Central memory CD4-positive, alpha-beta T cell (primary cell): Measurements from ENCODE around the gene GRPEL2.
"Not testable (repeated sequence)": the region's sequence is repeated elsewhere in the genome, so short reads cannot be mapped to it uniquely, and the experiment has no call there.

ENCODE experiments used
- DNase-seq: peaks from one replicate; pipeline ENCODE4 v3.0.0; 2022

The GRPEL2 gene

DNA sequence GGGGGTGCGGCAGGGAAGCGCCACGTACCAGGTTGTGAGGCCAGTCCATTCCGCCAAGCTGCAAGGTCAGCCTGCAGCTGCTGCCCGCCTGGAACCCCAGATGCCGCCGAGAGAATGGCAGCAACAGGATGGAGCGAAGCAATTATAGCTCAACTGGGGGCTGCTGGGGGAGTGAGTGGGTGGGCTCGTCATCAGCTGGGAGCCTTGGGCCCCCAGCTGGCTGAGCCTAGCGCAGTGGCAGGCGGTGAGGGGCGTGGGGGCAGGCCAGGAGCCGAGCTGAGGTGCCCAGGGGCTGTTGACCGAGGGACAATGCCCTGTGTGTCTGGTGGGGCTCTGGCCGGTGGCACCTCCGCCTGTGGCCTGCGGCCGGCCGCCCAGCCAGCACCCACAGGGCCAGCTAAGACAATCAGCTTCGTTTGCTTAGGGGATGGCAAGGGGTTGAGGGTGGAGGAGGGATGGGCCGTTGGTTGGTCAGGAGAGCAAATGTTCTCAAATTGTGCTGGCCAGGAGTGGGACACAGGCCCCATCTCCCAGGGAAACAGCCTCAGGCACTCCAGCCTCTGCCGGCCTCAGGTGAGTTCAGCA lies 34.0 kb downstream of the GRPEL2 start, which contains the start of gene IL17B:
IL17B (minus strand) TSS at position 116 of the 585 bp plus-strand sequence; CDS start at position 49, 67 bp downstream.
- no peak for DNase-seq

DNA sequence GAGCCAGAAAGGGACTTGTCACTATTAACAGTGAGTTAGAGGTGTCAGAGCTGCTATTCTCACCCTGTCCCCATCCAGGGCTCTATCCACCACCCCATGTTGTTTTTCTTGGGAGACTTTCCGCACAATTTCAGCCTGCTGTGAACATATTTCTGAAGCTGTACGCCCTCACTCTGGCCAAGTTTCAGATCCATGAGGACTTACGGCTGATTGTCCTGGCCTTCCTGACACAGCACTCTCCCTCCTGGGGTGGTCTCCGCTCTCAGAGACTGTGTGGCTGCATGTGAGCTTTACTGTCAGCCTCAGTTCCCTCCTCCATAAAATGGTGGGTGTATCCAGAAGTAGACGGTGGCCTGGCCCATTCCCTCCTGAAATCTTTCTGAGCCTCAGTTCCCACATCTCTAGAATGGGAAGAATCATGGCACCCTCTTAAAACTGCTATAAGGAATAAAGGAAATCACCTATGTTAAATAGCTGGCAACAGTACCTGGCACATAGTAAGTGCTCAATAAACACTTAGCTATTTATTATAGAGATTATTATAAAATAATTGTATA lies 34.6 kb downstream of the GRPEL2 start:
- no peak for DNase-seq

DNA sequence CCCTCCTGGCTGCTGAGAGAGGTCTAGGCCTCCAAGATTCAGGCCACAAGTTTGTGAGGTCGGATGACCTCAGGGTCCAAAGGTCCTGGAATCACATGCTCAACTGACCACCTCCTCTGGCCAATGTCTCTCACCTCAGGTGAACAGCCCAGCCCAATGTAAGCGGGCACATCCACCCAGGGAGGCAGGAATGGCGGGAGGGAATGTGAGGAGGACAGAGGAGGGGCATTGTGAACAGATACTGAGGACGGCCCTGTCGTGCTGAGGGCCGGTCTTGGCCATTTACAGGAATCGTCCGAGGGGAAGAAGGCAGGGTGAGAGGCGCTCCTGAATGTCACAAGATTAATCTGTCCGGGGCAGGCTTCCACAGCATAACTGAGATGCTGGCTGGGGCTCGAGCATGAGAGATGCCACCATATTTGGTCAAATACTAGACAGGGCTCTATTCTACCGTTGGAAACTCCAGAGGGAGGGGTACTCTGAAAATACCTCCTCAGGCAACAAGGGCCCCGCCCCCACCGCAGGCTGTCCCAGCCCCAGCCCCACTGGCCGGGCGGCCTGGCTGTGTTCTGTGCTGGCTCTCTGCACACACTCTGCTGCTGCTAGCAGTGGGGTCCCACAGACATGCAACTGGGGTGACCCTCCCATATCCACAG lies 35.3 kb downstream of the GRPEL2 start:
- DNase-seq, result no peak

DNA sequence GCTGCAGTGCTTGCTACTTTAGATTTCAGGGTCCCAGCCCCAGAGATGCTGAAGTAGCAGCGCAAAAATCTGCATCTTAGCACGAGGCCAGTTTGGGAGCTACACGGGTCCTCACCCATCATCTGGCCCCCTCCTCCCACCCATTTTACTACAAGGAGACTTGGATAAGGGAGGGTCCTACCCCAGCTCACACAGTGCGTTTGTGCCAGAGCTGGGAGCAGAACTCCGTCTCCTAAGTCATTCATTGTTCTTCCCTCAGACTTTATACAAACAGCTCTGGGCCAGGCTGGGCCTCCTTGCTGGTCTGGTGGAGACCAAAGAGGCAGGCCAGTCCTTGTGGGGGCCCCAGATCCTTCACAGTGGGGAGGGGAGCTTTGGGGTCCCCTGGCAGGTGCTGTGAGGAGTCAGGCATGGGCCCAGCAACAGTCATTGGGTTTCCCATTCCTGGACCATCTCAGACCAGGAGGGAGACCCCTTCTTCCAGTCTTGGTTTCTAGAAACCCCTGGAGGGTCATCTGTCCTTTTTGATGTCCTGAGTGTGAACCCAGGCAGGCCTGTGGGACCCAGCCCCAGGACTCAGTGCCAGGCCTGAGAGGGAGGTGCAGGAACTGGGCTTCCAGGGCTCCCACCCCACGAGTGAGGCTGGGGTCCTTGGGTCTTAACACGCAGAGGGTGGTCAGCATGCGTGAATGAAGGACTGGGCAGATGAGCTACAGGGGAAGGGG lies 36.1 kb downstream of the GRPEL2 start:
- DNase-seq, result no peak

DNA sequence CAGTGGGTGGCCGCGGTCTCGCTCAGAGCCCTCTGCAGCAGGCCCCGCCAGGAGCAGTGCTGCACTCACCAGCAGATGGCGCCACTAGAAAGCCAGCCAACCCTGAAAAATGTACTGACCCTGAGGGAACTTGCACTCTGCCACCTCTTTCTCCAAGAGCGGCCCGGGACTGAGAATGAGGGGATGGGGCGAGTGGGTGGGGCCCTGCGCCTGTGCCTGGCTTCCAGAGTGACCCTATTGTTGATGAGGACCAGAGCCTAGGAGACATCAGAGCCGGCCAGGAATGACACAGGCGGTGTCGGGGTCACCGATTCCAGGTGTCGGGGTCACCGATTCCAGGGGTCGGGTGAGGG lies 36.7 kb downstream of the GRPEL2 start:
- peak; percentile 38 for DNase-seq

DNA sequence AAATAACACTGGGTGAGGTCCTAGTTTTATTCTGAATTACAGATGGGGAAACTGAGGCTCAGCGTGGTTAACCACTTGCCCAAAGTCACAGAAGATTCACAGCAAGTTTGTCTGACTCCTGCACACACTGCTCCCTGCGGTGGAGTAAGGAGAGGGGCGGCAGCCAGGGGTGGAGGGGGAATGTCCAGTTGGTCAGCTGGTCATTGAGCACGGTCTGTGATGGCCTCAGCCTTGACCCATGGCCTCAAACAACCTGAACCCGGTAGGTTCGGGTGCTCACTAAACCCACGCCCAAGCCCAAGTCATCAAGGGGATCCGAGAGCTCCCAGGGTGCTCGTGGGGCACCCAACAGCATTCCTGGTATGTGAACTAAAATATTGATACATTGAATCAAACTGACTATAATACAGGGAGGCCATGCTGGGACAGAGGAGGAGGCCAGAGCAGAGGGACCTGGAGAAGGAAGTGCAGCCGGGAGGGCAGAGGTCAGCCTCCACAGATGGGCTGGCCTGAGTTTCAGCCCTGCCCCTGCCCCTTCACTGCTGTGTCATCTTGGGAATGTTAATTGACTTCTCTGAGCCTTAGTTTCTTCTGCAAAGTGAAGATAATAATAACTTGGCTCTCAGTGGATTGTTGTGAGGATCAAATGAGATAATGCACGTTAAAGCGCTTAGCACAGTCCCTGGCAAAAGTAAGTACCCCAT lies 37.4 kb downstream of the GRPEL2 start:
- no peak for DNase-seq

DNA sequence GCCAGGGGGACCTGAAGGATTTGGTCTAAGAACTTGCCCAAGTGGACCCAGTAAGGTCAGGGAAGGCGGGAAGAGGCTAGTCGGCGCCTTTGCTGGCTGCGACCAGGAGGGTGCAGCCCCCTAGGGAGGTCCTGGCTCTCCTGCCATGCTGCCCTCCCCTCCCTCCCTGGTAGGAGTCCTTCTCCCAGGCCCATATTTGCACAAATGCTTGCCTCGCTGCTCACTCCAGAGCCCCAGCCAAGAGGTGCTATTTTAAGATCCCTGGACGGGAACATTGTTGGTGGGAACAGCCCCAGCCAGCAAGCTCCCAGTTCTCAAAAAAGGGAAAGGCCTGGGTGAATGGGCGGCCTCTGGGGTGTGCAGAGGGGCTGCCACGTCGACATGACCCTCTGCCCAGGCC lies 38.1 kb downstream of the GRPEL2 start:
- no peak for DNase-seq

DNA sequence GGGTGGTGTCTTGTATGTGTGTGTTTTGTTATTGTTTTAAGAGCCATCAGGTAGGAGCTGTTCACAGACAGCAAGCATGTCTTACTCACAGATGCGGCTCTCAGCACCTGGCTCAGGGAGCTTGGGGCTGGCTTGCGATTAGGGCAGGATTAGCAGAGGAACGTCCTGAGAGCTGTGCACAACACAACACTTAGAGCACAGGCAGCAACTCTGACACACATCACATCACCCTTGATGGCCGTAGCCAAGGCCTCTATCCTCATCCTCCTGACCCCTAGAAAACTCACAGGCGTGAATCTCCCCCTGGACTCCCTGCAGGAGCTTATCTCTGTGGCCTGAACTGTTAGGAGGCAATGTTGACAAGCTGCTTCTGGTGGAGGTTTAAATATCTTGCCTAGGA lies 40.9 kb downstream of the GRPEL2 start:
- no peak for DNase-seq

DNA sequence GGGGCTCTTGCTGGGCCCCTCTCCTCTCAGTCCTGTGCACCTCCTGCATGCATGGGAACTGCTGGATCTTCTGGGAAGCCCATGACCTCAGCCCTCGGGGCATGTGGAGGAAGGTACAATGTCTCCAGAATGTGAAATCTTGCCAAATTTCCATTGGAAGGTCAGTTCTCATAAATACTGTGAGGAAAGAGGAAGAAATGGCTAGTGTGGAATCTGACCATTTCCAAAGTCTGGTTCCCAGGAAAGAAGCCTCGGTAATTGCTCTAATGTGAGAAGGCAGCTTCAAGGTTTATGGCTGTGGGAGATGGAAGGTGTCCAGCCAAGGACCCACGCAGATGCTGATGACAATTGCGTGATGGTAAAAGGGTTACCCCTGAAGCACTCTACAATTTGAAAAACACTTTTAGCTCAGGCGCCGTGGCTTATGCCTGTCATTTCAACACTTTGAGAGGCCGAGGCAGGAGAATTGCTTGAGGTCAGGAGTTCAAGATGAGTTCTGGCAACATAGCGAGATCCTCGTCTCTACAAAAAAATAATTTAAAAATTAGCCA lies 41.9 kb downstream of the GRPEL2 start:
- DNase-seq, result no peak

DNA sequence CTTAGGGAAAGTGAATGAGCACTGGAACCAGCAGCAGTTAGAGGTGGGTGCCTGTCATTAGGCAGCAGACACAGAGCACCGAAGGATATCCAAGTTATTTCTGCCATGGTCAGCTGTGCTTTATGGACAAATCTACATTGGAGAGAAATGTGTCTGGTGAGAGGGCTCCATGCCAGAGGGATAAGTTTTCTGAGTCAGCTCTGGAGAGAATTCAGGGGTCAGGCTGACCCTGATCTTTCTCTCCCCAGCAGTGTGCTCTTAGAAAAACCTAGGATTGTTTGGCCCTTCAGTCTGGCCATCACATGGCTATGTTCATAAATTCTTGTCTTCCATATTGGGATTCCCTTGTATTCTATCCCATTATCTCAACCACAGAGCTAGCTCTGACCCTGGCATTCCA lies 42.7 kb downstream of the GRPEL2 start:
- no peak for DNase-seq

DNA sequence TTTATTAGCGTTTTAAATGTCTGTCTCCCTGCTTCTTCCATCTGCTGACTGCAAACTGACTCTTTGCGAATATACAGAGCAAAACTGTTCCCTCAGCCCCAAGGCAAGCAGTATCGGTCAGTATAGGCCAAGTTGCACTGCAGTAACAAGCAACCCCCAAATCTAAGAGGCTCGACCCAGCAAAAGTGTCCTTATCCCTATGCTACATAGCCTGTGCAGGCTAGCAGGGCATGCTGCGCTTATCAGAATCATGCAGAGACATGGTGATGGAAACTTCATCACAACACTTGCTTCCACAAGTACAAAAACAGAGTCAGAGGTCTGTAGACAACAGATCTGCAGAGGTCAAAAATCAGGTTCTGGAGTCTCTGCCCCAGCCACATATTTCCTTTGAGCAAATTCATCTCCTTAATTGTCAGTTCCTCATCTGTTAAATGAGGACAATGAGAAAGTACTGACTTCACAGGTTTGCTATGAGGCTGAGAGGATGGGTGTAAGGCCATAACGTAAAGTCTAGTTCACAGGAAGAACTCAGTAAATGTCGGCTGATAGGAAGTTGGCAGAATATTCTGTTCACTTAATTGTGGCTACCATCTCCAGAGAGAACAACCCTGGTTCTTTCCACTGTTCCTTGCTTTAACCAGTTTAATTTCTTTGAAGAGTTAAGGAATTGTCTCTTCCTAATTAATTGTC lies 43.3 kb downstream of the GRPEL2 start:
- DNase-seq, result no peak

DNA sequence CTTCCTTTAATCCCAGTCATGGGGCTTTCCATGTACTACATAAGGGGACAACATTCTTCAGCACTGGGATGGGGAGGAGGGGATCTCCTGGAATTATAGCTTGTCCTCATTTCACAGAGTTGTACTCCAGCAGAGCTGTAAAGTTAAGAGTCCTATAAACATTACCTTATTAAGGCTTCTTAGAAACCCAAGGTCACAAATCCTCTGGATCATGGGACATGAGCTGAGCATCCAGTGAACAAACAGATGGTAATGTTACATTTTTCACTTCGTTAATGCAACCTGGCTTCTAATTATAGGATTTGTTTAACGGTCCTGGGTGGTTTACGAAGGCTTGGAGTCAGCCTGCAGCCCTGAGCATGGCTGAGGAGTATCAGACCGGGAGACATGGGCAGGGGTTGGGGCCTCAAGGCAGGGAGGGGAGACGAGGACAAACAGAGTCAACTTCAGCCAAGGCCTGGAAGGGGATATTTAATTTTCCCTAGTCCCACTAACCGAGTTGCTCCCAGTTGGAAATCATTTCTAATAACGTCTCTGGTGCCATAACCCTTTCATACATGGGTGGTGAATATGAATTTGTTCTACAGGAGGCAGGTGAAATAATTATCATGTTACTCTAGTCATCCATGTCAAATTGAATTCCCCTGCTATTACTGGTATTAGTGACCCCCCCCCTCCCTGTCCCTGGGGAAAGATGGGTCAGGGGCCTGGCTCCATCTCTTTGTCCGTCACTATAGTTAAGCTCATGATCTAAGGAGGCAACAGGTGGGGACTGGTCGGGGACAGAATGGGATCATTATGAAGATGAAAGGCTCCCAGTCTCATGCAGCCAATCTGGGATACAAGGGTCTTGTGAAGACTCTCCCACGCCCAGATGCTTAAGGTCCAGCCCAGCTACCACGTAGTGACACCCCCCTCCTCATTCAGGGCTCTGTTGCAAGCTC lies 44.5 kb downstream of the GRPEL2 start:
- no peak for DNase-seq

DNA sequence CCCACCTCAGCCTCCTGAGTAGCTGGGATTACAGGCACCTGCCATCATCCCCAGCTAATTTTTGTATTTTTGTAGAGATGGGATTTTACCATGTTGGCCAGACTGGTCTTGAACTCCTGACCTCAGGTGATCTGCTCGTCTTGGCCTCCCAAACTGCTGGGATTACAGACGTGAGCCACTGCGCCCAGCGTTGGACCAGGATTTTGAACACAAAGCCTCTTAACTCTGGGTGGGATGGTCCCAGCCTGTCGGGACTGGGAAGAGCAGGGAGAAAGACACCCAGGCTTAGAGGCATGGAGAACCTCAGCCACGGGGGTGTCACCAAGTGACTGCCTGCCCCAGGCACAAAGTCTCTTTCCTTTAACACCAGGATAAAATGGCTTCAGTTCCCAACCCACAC lies 45.8 kb downstream of the GRPEL2 start:
- DNase-seq, result not testable (repeated sequence)

DNA sequence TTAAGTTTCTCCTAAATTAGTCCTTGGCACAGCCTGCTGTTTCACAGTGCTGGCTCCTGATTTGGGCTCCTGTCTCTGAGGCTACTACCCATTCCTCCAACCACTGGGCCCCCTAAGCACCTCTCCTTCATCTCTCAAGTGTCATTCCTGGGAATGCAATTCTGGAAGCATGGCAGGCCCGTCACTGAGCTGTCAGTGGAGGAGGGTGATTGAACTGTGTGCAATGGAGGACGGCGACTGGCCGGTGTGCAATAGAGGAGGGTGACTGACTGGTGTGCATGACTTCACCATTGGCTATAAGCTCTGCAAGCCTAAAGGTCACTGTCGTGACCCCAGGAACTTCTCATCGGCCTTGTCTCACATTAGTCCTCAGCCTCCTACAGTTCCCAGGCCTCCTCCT lies 46.2 kb downstream of the GRPEL2 start:
- no peak for DNase-seq

DNA sequence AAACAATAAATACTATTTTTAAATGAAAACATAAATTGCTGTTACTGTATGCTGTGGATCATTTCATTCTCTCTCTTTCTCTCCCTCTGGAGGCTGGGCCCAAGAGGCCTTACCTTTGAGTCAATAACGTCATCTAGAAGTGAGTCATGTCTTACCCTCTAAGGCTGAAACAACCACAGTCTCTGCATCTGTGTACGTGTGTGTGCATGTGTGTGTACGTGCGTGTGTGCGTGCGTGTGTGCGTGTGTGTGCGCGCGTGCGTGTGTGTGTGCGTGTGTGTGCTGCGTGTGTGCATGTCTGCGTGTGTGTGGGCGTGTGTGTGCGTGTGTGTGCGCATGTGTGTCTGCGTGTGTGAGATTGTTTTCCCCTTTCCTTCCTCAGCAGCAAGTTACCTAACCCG lies 47.4 kb downstream of the GRPEL2 start:
- no peak for DNase-seq

DNA sequence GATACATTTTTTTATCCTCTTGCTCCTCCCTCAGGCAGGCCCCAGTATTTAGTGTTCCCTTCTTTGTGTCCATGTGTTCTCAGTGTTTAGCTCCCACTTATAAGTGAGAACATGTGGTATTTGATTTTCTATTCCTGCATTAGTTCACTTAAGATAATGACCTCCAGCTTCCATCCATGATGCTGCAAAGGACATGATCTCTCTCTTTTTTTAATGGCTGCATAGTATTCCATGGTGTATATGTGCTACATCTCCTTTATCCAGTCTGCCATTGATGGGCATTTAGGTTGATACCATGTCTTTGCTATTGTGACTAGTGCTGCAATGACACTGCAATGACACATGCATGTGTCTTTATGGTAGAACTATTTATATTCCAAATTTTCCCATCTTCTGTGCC lies 49.7 kb downstream of the GRPEL2 start:
- not testable (repeated sequence) for DNase-seq

DNA sequence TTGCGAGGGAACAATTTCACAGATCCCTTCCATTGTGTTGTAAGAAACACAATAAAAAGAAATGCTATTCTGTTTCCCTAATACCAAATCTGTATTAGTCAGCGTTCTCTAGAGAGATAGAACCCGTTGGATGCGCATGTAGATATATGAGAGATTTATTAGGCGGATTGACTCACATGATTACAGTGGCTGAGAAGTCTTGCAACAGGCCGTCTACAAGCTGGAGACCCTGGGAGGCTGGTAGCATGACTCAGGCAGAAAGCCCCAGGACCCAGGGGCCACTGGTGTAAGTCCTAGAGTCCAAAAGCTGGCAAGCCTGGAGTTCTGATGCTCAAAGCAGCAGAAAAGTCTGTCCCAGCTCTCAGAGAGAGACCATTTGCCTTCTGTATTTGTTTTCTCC lies 52.2 kb downstream of the GRPEL2 start:
- no peak for DNase-seq

DNA sequence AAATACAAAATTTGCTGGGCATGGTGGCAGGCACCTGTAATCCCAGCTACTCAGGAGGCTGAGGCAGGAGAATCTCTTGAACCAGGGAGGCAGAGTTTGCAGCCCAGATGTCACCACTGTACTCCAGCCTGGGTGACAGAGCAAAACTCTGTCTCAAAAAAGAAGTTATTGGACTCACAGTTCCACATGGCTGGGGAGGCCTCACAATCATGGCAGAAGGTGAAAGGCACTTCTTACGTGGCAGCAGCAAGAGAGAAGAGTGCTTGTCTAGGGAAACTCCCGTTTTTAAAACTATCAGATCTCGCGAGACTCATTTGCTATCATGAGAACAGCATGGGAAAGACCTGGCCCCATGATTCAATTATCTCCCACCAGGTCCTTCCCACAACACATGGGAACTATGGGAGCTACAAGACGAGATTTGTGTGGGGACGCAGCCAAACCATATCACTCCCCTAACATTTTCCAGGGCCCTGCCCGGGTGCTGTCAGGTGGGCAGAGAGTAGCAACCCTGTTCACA lies 53.5 kb downstream of the GRPEL2 start:
- not testable (repeated sequence) for DNase-seq

DNA sequence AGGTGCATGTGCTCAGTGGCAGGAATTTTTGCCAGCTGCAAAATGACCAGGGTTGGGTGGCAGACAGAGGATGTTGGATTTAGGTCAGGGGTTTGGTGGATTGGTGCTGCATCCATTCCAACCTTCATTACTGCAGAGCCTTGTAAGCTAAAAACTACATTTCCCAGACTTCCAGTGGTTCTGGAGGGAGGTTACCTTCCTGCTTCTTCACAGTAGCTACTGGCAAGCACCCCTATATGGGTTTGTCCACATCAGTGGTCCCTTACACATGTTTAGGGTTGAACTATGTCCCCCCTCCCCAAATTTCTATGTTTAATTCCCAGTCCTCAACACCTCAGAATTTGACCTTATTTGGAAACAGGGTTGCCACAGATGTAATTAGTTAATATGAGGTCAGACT lies 54.5 kb downstream of the GRPEL2 start:
- DNase-seq, result no peak

DNA sequence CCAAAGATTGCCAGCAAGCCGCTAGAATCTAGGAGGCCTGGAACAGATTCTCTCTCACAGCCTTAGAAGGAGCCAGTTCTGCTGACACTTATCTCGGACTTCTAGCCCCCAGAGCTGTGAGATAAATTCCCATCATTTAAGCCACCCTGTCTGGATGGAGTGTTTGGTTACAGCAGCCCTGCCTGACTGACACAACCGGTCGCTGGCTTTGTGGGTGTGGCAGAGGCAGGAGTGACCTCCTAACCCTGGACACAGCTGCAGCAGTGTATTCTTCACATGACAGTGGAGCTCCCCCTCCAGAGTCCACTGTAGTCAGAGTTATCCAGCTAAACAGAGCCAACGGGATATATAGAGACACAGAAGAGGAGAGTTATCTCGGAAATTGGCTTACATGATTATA lies 55.0 kb downstream of the GRPEL2 start:
- no peak for DNase-seq

DNA sequence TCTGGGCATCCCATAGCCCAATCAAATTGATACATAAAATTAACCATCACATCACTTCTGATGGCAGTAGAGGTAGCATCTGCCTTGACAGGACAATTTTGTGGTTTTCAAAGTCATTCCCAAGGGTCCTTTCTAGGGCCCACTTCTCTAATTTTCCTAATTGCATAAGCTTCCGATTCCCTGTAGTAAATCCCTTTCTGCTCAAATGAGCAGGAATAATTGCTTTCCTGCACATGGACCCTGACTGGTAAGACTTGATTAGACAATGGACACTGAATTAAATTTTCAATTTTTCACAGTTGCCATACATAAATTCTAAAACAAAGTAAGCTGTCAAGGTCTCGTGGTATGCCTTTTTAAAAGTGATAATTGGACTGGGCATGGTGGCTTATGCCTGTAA lies 55.8 kb downstream of the GRPEL2 start:
- DNase-seq, result no peak
